Naive thymus-derived CD4-positive, alpha-beta T cell (primary cell): ENCODE measurements around the gene KAZALD1. TPM values are rescaled to one million over a fixed set of nuclear protein-coding genes. Genes with fewer than 3 reads are reported as not detected.
A peak's percentile ranks its signal among the peaks of the same experiment; 100 is the strongest.

Experiments used
- ATAC-seq: fragments of 150-1000 bp; cut with Tn5 transposase; 2 replicates; pipeline ENCODE4 v1.10.0; 2021; ENCODE audit warnings: mild to moderate bottlenecking, moderate library complexity
- CTCF ChIA-PET: fragments of 350-600 bp; sonication (Branson Sonifier 250); formaldehyde crosslinking; loops from one replicate; lab custom pipeline; 2021; ENCODE audit warnings: antibody characterized with exemption; lab: Charles Lee
- POLR2A ChIA-PET: fragments of 350-600 bp; sonication (Branson Sonifier 250); formaldehyde crosslinking; loops from one replicate; lab custom pipeline; 2021; ENCODE audit warnings: antibody characterized with exemption, inconsistent platforms; lab: Charles Lee
- DNase-seq, 9 donors: peaks; one replicate each; pipeline versions ENCODE4 v3.0.0 to v3.0.0-alpha.2; 2020 to 2022; ENCODE audit warnings: mixed read lengths in 1 of 9
- H3K27ac ChIP-seq: one replicate; pipeline ENCODE4 v1.7.0; 2013; ENCODE audit warnings: mild to moderate bottlenecking, low read depth, low read length, moderate library complexity
- H3K27me3 ChIP-seq, 2 donors: one replicate each; pipeline ENCODE4 v1.7.0; 2013; ENCODE audit warnings: low read length in 2 of 2, mild to moderate bottlenecking in 2 of 2, moderate library complexity in 2 of 2; ENCODE audit not compliant: control insufficient read depth in 2 of 2, insufficient read depth in 2 of 2
- H3K36me3 ChIP-seq, 3 experiments: 1 replicate in 2 of 3; 2 replicates in 1 of 3; pipeline ENCODE4 v1.7.0; 2013; ENCODE audit warnings: low read length in 3 of 3, mild to moderate bottlenecking in 3 of 3, moderate library complexity in 1 of 3; ENCODE audit not compliant: insufficient read depth in 3 of 3, control insufficient read depth in 2 of 3
- H3K4me1 ChIP-seq, 2 donors: one replicate each; pipeline ENCODE4 v1.7.0; 2013; ENCODE audit warnings: low read length in 2 of 2, mild to moderate bottlenecking in 2 of 2, moderate library complexity in 1 of 2; ENCODE audit not compliant: control insufficient read depth in 2 of 2, insufficient read depth in 2 of 2
- H3K4me3 ChIP-seq: 2 replicates; pipeline ENCODE4 v1.7.0; 2013; ENCODE audit warnings: mild to moderate bottlenecking, low read length
- H3K9me3 ChIP-seq, 3 experiments: 1 replicate in 2 of 3; 2 replicates in 1 of 3; pipeline ENCODE4 v1.7.0; 2013; ENCODE audit warnings: low read length in 3 of 3; ENCODE audit not compliant: control insufficient read depth in 2 of 3
- H3K27ac Mint-ChIP-seq, 9 donors: one replicate each; pipeline ENCODE4 v1.8.0; 2020 to 2022; ENCODE audit warnings: mixed read lengths in 9 of 9, mild to moderate bottlenecking in 8 of 9, moderate library complexity in 5 of 9, inconsistent platforms in 2 of 9
- H3K27me3 Mint-ChIP-seq, 5 donors: one replicate each; pipeline ENCODE4 v1.8.0; 2021 to 2022; ENCODE audit warnings: mixed read lengths in 5 of 5, mild to moderate bottlenecking in 1 of 5
- H3K36me3 Mint-ChIP-seq, 5 donors: one replicate each; pipeline ENCODE4 v1.8.0; 2020 to 2022; ENCODE audit warnings: mixed read lengths in 5 of 5, mild to moderate bottlenecking in 3 of 5, inconsistent platforms in 1 of 5
- H3K4me1 Mint-ChIP-seq, 7 donors: one replicate each; pipeline ENCODE4 v1.8.0; 2020 to 2022; ENCODE audit warnings: mixed read lengths in 7 of 7, mild to moderate bottlenecking in 3 of 7, inconsistent platforms in 1 of 7
- H3K4me3 Mint-ChIP-seq, 10 donors: one replicate each; pipeline ENCODE4 v1.8.0; 2020 to 2022; ENCODE audit warnings: mild to moderate bottlenecking in 10 of 10, mixed read lengths in 10 of 10, moderate library complexity in 6 of 10, inconsistent platforms in 2 of 10
- H3K9me3 Mint-ChIP-seq, 11 donors: one replicate each; pipeline ENCODE4 v1.8.0; 2020 to 2022; ENCODE audit warnings: mixed read lengths in 11 of 11, mild to moderate bottlenecking in 4 of 11, inconsistent platforms in 1 of 11, moderate library complexity in 1 of 11
- intact Hi-C, 2 donors: fragments of 100-400 bp; cut with micrococcal nuclease; formaldehyde crosslinking; loops; one replicate each; pipeline ENCODE4 v1.15.1; 2023
- polyA plus RNA-seq, 2 donors: library from polyadenylated mRNA; unstranded; fragments of 300-500 nt; fragmentation: Illumina TruSeq; gene quantifications; one replicate each; pipeline ENCODE4 v1.2.3, GENCODE V29; 2021
- total RNA-seq, 6 experiments: library from RNA in 5 of 6; stranded (reverse) in 5 of 6; gene quantifications; 1 replicate in 5 of 6; 2 replicates in 1 of 6; pipeline ENCODE4 v1.2.3 and lab custom pipeline; 2021 to 2026

Gene KAZALD1
- total and polyA plus RNA-seq, 7 experiments from 2014 or later: 0.22 to 1.5 (median 0.29) TPM; not detected in 4

DNA sequence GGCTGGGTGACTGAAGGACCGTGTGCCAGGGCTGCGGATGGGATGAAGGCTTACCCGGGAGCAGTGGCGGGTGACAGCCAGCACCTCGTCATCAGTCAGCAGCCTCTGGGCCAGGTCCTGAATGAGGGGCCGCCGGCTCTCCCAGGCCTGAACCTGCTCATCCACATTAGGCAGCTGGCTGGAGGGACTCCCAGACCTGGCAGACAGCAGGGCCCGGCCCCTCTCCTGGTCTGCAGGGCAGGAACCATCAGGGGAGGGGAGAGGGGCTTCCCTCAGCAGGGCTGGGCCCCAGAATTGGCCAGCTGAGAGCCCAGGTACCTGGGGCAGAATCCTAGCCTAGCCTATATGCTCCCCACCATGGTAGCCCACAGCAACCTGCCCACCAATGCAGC, 46.2 kb upstream of the KAZALD1 start:
- H3K27me3 ChIP-seq: peaks cover 0 to 2% of the 10 kb centered on the region in 2 donors
- Mint-ChIP-seq H3K27me3 (peaks cover 37 to 52% (median 46%) of the 10 kb centered on the region in 5 donors), H3K36me3 (no peaks in the 10 kb centered on the region), H3K4me3 (no peak overlapping the region), H3K9me3 (no peaks in the 10 kb centered on the region), H3K27ac (no peak overlapping the region), H3K4me1 (peaks cover 9 to 28% (median 20%) of the 10 kb centered on the region in 7 donors)
- no peaks in the 10 kb centered on the region for H3K9me3 ChIP-seq
- CTCF ChIA-PET: interaction anchor here (0.9 to 4.2 kb wide), 6 partner anchors 16 to 455 kb away, joined by 3 to 56 read pairs (median 4); partner anchors contain the start of gene LZTS2
- POLR2A ChIA-PET: interaction anchor here (1.5 kb wide), 1 partner anchor 18 kb away, joined by 5 read pairs; no protein-coding TSS in a partner anchor
- DNase-seq (no peak), ATAC-seq (no peak)
- no peaks in the 10 kb centered on the region for H3K36me3 ChIP-seq
- no peak overlapping the region for H3K4me3 ChIP-seq
- H3K27ac ChIP-seq: no peak overlapping the region
- intact Hi-C loops: loop anchor here in 1 of 2 donors (2.0 to 10.0 kb wide), 2 partner anchors 271 to 345 kb away; partner anchors contain the start of gene PAX2
- peaks cover 0 to 5% of the 10 kb centered on the region in 2 donors for H3K4me1 ChIP-seq

DNA sequence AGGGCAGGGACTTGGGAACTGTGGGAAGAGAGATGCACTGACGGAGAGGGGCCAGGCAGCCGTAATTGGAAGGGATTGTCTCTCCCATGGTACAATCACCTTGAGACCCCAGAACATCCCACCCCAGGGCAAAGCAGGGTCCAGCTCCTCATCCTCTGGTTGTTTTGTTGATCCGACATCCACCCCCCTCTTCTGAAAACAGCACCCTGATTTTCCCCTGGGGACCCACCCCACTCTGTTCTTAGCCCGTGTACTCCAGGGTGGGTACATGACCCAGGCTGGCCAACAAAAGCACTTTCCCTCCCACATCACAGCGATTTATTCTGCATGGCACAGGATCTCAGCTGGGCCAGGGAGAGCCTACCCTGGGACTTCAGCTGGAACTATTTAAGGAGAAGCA, 45.0 kb upstream of the KAZALD1 start:
- intact Hi-C loops: loop anchor here in 1 of 2 donors (10.0 kb wide), 1 partner anchor 272 kb away; the partner anchor contains the start of gene PAX2
- ATAC-seq: no peak
- Histone ChIP-seq H3K27me3 (peaks cover 0 to 2% of the 10 kb centered on the region in 2 donors), H3K9me3 (no peaks in the 10 kb centered on the region), H3K36me3 (no peaks in the 10 kb centered on the region), H3K27ac (no peak overlapping the region), H3K4me1 (peaks cover 0 to 5% of the 10 kb centered on the region in 2 donors), H3K4me3 (no peak overlapping the region)
- H3K27me3 Mint-ChIP-seq: peaks cover 45 to 58% (median 50%) of the 10 kb centered on the region in 5 donors
- DNase-seq: no peak
- ChIA-PET POLR2A (interaction anchor here (1.0 to 1.1 kb wide), 2 partner anchors 15 to 20 kb away, joined by 3 read pairs; no protein-coding TSS in a partner anchor), CTCF (interaction anchor here (1.0 to 4.2 kb wide), 3 partner anchors 17 to 162 kb away, joined by 3 to 56 read pairs (median 3); partner anchors contain the start of gene LZTS2)
- no peak overlapping the region for H3K27ac Mint-ChIP-seq
- H3K9me3 Mint-ChIP-seq: no peaks in the 10 kb centered on the region
- H3K4me1 Mint-ChIP-seq: peaks cover 9 to 28% (median 20%) of the 10 kb centered on the region in 7 donors
- H3K4me3 Mint-ChIP-seq: no peak overlapping the region
- H3K36me3 Mint-ChIP-seq: no peaks in the 10 kb centered on the region

DNA sequence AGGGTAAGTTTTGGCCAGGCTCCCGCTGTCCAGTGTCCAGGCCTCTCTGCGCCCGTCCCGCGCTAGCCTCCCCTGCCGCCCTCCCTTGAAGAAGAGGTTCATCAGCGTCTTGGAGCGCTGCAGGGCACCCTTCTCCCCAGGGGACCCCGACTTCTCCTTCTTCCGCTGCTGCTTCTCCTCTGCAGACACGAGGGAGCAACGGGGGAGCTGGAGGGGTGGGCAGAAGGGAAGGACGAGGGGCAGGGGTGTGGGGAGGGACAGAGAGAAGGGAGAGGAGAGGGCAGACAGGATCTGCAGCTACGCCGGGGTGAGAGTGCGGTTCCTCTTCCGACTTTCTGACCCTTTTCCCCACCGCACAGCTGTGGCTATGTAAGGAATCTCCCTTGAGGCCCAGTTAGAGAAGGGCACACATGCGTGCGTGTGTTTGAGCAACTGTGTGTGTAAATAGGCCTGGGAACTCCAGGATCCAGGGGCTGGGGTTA, 43.6 kb upstream of the KAZALD1 start:
- H3K4me3 ChIP-seq: no peak overlapping the region
- CTCF ChIA-PET: interaction anchor here (1.0 to 2.4 kb wide), 3 partner anchors 14 to 42 kb away, joined by 3 to 12 read pairs (median 6); partner anchors contain the start of genes PDZD7 and SFXN3
- Mint-ChIP-seq H3K27ac (no peak overlapping the region), H3K4me1 (peaks cover 3 to 22% (median 14%) of the 10 kb centered on the region in 7 donors), H3K27me3 (peaks cover 48 to 54% (median 53%) of the 10 kb centered on the region in 5 donors), H3K36me3 (no peaks in the 10 kb centered on the region), H3K4me3 (no peak overlapping the region), H3K9me3 (no peaks in the 10 kb centered on the region)
- H3K27me3 ChIP-seq: peaks cover 0 to 2% of the 10 kb centered on the region in 2 donors
- intact Hi-C loops: loop anchor here in 1 of 2 donors (10.0 kb wide), 1 partner anchor 273 kb away; the partner anchor contains the start of gene PAX2
- H3K9me3 ChIP-seq: no peaks in the 10 kb centered on the region
- H3K36me3 ChIP-seq: no peaks in the 10 kb centered on the region
- DNase-seq (no peak), ATAC-seq (peak; percentile 34)
- H3K4me1 ChIP-seq: peaks cover 0 to 2% of the 10 kb centered on the region in 2 donors
- POLR2A ChIA-PET: interaction anchor here (0.6 to 1.3 kb wide), 2 partner anchors 13 to 342 kb away, joined by 3 read pairs; partner anchors contain the start of genes PDZD7 and SFXN3
- H3K27ac ChIP-seq: no peak overlapping the region

DNA sequence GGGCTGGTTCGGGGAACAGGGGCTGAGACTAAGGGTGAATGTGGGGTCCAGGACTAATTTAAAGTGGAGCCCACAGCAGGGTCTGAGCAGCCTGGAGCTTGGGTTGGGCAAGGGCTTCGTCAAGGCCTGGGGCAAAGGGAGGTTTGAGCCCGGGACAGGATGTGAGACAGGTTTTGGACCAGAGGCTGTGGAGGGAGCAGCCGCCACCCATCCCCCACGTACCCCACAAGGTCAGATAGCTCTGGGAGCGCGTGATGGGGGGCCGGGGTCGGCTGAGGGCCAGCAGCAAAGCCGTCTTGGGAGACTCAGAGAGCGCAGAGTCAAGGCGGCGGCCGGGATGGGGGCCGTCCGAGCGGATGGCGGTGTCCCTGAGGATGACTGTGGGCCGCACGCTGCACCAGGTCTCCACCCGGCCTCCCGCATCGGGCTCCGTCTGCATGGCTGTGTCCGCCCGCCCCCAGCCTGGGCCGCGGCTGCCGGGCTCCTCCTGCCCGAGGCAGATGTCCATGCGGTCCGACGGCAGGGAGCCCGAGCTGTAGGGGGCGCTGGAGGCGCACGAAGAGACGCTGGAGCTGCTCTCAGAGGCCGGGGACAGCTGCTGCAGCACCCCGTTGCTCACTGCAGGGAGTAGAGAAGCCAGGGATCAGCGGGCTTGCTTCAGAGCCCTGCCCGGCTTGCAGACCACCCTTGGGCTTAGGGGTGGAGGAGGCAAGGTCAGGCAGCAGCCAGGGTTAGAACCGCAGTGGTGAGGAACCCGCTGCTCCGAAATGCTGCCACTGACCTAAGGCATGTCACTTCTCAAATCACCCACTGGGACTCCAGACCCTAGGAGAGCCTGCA, 43.0 kb upstream of the KAZALD1 start:
- H3K36me3 ChIP-seq: no peaks in the 10 kb centered on the region
- CTCF ChIA-PET: interaction anchor here (0.5 to 2.4 kb wide), 7 partner anchors 10 to 346 kb away, joined by 3 to 12 read pairs (median 4); partner anchors contain the start of genes PDZD7 and SFXN3
- intact Hi-C loops: loop anchor here (1.0 to 10.0 kb wide), 5 partner anchors 12 to 274 kb away; partner anchors contain the start of genes PDZD7 (in 2 of the 2), SFXN3 (in 2 of the 2) and PAX2 (in 1 of the 2)
- Mint-ChIP-seq H3K27me3 (peaks cover 47 to 53% (median 52%) of the 10 kb centered on the region in 5 donors), H3K9me3 (no peaks in the 10 kb centered on the region), H3K4me3 (no peak overlapping the region), H3K4me1 (peaks cover 0 to 20% (median 10%) of the 10 kb centered on the region in 7 donors), H3K27ac (no peak overlapping the region), H3K36me3 (no peaks in the 10 kb centered on the region)
- H3K4me1 ChIP-seq: no peaks in the 10 kb centered on the region
- peaks cover 0 to 2% of the 10 kb centered on the region in 2 donors for H3K27me3 ChIP-seq
- H3K27ac ChIP-seq: no peak overlapping the region
- no peak overlapping the region for H3K4me3 ChIP-seq
- no peaks in the 10 kb centered on the region for H3K9me3 ChIP-seq
- DNase-seq (peak in 8 of 9 donors; percentile 45 to 86 (median 56)), ATAC-seq (peak; percentile 80)
- POLR2A ChIA-PET: interaction anchor here (0.6 to 1.3 kb wide), 2 partner anchors 12 to 341 kb away, joined by 3 read pairs; partner anchors contain the start of genes PDZD7 and SFXN3

DNA sequence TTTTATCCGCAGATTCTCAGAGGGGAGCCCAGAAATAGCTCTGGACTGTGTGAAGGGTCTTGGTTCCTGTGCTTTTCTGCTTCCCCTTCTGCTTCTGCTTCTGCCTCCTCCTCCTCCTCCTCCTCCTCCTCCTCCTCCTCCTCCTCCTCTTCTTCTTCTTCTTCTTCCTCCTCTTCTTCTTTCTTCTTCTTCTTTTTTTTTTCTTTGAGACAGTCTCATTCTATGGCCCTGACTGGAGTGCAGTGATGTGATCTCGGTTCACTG, 42.4 kb upstream of the KAZALD1 start:
- Histone ChIP-seq H3K36me3 (no peaks in the 10 kb centered on the region), H3K4me1 (no peaks in the 10 kb centered on the region), H3K27me3 (peaks cover 0 to 2% of the 10 kb centered on the region in 2 donors), H3K4me3 (no peak overlapping the region), H3K27ac (no peak overlapping the region), H3K9me3 (no peaks in the 10 kb centered on the region)
- Mint-ChIP-seq H3K27ac (no peak overlapping the region), H3K4me1 (peaks cover 0 to 16% (median 6%) of the 10 kb centered on the region in 7 donors), H3K27me3 (peaks cover 47 to 53% (median 50%) of the 10 kb centered on the region in 5 donors), H3K36me3 (no peaks in the 10 kb centered on the region), H3K4me3 (peak overlapping the region in 1 of 10 donors; percentile 50), H3K9me3 (no peaks in the 10 kb centered on the region)
- no peak for ATAC-seq
- CTCF ChIA-PET: interaction anchor here (1.0 to 2.4 kb wide), 6 partner anchors 10 to 45 kb away, joined by 3 to 12 read pairs (median 4); partner anchors contain the start of genes PDZD7 and SFXN3
- POLR2A ChIA-PET: interaction anchor here (1.3 kb wide), 1 partner anchor 12 kb away, joined by 3 read pairs; the partner anchor contains the start of genes PDZD7 and SFXN3
- DNase-seq: no peak
- intact Hi-C loops: loop anchor here (1.0 to 10.0 kb wide), 5 partner anchors 12 to 275 kb away; partner anchors contain the start of genes PDZD7 (in 2 of the 2), SFXN3 (in 2 of the 2) and PAX2 (in 1 of the 2)
